Psoas muscle (tissue), 8 donors: ENCODE measurements around the gene LGR4. TPM values are rescaled to one million over a fixed set of nuclear protein-coding genes. Genes with fewer than 3 reads are reported as not detected.

ENCODE experiments used
- ATAC-seq, 4 donors: fragments of 200-7000 bp; cut with Tn5 transposase; one replicate each; pipeline ENCODE4 v1.9.1; 2020; ENCODE audit warnings: moderate library complexity in 3 of 4, mild to moderate bottlenecking in 2 of 4
- DNase-seq, 2 donors: peaks; one replicate each; pipeline ENCODE4 v3.0.0-alpha.2; 2020
- H3K27ac ChIP-seq: fragments of 200-600 bp; one replicate; pipeline ENCODE4 v1.8.0; 2022
- H3K27me3 ChIP-seq, 3 donors: fragments of 200-600 bp in 1 of 3; one replicate each; pipeline versions ENCODE4 v1.6.1 to v1.8.0; 2013 to 2022; ENCODE audit warnings: low read length in 2 of 3, mild to moderate bottlenecking in 2 of 3, moderate library complexity in 1 of 3; ENCODE audit not compliant: insufficient read depth in 3 of 3
- H3K36me3 ChIP-seq, 2 donors: fragments of 200-600 bp in 1 of 2; one replicate each; pipeline versions ENCODE4 v1.6.1 to v1.8.0; 2013 to 2022; ENCODE audit warnings: low read depth in 1 of 2, mild to moderate bottlenecking in 1 of 2, moderate library complexity in 1 of 2; ENCODE audit not compliant: insufficient read depth in 1 of 2
- H3K4me1 ChIP-seq: fragments of 200-600 bp; one replicate; pipeline ENCODE4 v1.8.0; 2022
- H3K4me3 ChIP-seq: fragments of 200-600 bp; one replicate; pipeline ENCODE4 v1.8.0; 2022; ENCODE audit warnings: mild to moderate bottlenecking
- H3K9me3 ChIP-seq: fragments of 200-600 bp; one replicate; pipeline ENCODE4 v1.8.0; 2022
- WGBS, 3 donors: extraction: QIAGEN DNeasy Blood & Tissue Kit; methylation state at CpG; one replicate each; pipeline versions ENCODE4 v1.1.6 to v1.1.7; 2013; 5-methylcytosine and 5-hydroxymethylcytosine counted together
- intact Hi-C, 2 donors: fragments of 100-400 bp; cut with DNase I; formaldehyde crosslinking; loops; one replicate each; pipeline versions ENCODE4 v1.11.0 to v1.14.2; 2022
- polyA plus RNA-seq, 3 donors: library from polyadenylated mRNA; stranded (reverse); fragments of 200-250 nt; gene quantifications; one replicate each; pipeline ENCODE4 v1.2.3, GENCODE V29; 2013
- total RNA-seq, 4 donors: library from RNA; stranded (reverse); fragmentation: NEBNext Ultra II Directional in 2 of 4; extraction: Animal tissue kit (Norgen Biotek cat#: 25700) in 2 of 4; gene quantifications; one replicate each; pipeline versions ENCODE4 v1.2.1 to v1.2.4, GENCODE V29; 2021 to 2023
- TF ChIP-seq, protein P1 (sequence below): fragments of 200-600 bp; IDR thresholded peaks from one replicate; pipeline ENCODE4 v1.8.0; 2022; ENCODE audit warnings: antibody characterized with exemption
- donor health status: healthy with polysubstance abuse.
- donor health status: DM: no; HTN: no; CAD: no; lungs with moderate emphysema.
- donor health status: Bipolar disorder and iron deficiency.
- donor health status: healthy.
- donor health status: DM: yes; HTN: yes; CAD: no.
- donor health status: DM: no; HTN: no; CAD: no.
- donor health status: DM: no; HTN: no; CAD: no.
- donor health status: DM: yes; HTN: yes; CAD: no.

Gene LGR4
- total and polyA plus RNA-seq, 7 donors = 3.9 to 15.2 (median 8.0) TPM

DNA sequence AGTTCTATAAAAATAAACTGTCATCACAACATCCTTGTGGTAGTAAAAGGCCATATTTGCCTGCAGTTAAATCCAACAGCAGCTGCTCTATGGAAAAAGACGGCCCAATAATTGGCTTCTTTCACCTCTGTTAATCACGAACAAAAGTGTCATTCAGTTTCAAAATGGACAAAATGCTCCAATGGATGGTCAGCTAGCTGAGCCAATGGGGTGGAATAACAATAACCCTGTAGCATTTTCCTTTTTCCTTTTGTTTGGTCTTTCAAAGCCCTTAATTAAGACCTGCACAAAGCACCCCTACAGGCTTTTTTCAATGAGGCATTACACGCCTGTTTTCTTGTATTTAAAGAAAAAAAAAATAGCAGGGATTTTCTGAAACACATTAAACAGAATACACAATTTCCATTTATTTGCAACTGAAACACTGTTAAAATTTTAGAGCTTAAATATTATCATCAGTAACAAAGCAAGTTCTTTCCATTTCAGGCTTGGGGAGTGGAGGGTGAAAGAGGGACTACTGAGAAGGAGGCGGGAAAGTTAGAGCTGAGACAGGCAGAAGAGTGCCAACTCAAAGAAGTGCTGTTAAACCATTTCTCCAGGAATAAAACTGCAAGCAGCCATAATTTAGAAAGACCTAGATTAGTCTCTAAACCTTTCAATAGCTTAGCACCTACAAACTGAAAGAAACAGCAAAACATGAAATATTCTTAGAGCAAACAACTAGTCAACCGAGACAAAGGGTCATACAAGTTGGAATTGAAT, 28.7 kb downstream of the LGR4 start:
- no peak for DNase-seq
- no peak overlapping the region for H3K4me3 ChIP-seq
- peaks cover 5% of the 10 kb centered on the region for H3K4me1 ChIP-seq
- H3K36me3 ChIP-seq = no peaks in the 10 kb centered on the region
- H3K9me3 ChIP-seq = no peaks in the 10 kb centered on the region
- H3K27ac ChIP-seq = no peak overlapping the region
- ATAC-seq = no peak
- H3K27me3 ChIP-seq = no peaks in the 10 kb centered on the region
- TF ChIP-seq, protein P1, sequence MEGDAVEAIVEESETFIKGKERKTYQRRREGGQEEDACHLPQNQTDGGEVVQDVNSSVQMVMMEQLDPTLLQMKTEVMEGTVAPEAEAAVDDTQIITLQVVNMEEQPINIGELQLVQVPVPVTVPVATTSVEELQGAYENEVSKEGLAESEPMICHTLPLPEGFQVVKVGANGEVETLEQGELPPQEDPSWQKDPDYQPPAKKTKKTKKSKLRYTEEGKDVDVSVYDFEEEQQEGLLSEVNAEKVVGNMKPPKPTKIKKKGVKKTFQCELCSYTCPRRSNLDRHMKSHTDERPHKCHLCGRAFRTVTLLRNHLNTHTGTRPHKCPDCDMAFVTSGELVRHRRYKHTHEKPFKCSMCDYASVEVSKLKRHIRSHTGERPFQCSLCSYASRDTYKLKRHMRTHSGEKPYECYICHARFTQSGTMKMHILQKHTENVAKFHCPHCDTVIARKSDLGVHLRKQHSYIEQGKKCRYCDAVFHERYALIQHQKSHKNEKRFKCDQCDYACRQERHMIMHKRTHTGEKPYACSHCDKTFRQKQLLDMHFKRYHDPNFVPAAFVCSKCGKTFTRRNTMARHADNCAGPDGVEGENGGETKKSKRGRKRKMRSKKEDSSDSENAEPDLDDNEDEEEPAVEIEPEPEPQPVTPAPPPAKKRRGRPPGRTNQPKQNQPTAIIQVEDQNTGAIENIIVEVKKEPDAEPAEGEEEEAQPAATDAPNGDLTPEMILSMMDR = no peak
- intact Hi-C loops = no loop called here
- WGBS, 3 donors = 68 to 80% (median 71%) methylated on average over 5 of the region's 5 CpGs

DNA sequence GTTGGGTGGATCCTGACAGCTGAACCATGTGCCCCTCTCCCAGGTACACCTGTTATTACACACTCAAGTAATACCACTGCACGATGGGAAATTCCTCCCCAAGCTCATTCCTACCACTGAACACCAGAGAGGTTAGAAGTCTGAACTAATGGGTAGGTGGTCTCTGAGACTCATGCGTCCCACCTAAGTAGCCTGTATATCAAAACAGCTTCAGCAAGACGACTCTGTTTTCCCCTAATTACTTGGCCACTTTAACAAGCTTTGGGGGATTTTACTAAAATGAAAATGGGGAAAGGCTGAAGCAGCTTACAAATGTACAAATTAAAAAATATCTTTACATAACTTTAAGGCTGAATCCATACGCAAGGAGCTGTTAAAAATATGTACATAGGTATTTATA, 29.4 kb downstream of the LGR4 start:
- H3K27ac ChIP-seq = no peak overlapping the region
- H3K4me1 ChIP-seq = peaks cover 5% of the 10 kb centered on the region
- no peaks in the 10 kb centered on the region for H3K9me3 ChIP-seq
- no peak for ATAC-seq
- intact Hi-C loops = no loop called here
- no peaks in the 10 kb centered on the region for H3K36me3 ChIP-seq
- TF ChIP-seq, protein P1 = no peak
- no peak for DNase-seq
- no peak overlapping the region for H3K4me3 ChIP-seq
- no peaks in the 10 kb centered on the region for H3K27me3 ChIP-seq
- WGBS, 3 donors = 62 to 77% (median 72%) methylated on average over 4 of the region's 4 CpGs

DNA sequence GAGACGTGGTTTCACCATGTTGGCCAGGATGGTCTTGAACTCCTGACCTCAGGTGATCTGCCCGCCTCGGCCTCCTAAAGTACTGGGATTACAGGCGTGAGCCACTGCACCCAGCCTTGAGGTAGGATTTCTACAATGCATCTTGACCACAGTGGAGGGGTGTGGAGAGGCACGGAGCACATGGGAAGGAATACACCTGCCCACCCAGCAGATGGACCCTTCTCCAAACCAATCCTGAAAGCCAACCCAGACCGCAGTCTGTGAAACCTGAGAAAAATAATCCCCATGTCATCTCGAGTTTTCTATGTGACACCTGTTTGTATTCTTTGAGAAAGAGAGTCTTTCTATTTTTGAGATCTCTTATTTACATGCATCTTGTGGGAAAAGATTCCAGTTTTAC, 32.5 kb downstream of the LGR4 start:
- TF ChIP-seq, protein P1 = no peak
- no peak overlapping the region for H3K27ac ChIP-seq
- ATAC-seq (no peak), DNase-seq (no peak)
- WGBS, 3 donors = 65 to 81% (median 68%) methylated on average over 7 of the region's 7 CpGs
- H3K27me3 ChIP-seq = no peaks in the 10 kb centered on the region
- H3K4me1 ChIP-seq = peaks cover 12% of the 10 kb centered on the region
- no peaks in the 10 kb centered on the region for H3K9me3 ChIP-seq
- intact Hi-C loops = no loop called here
- no peaks in the 10 kb centered on the region for H3K36me3 ChIP-seq
- no peak overlapping the region for H3K4me3 ChIP-seq

DNA sequence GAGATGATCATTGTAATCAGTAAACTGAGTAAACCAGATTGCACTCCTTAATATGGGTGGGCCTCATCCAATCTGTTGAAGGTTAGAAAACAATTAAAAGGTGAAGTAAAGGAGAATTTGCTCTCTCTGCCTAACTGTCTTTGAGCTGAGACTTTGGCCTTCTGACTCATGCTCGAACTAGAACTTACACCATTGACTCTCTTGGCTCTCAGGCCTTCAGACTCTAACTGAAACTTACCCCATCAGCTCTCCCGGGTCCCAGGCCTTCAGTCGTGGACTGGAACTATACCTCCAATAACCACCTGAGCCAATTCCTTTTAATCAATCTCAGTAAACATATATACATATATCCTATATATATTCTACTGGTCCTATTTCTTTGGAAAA, 34.0 kb downstream of the LGR4 start:
- Histone ChIP-seq H3K27me3 (no peaks in the 10 kb centered on the region), H3K27ac (no peak overlapping the region), H3K4me3 (no peak overlapping the region), H3K9me3 (no peaks in the 10 kb centered on the region), H3K4me1 (peaks cover 7% of the 10 kb centered on the region), H3K36me3 (no peaks in the 10 kb centered on the region)
- intact Hi-C loops = no loop called here
- ATAC-seq = peak in 2 of 4 donors; percentile 44 to 49
- DNase-seq = no peak
- WGBS, 3 donors = 92 to 96% (median 95%) methylated on average over 3 of the region's 3 CpGs
- TF ChIP-seq, protein P1 = no peak
